IMR-90 (cell line): ENCODE measurements around the gene CPEB3. TPM values are rescaled to one million over a fixed set of nuclear protein-coding genes. Genes with fewer than 3 reads are reported as not detected.

Source experiments
- ATAC-seq: fragments of 200-7000 bp; cut with Tn5 transposase; 2 replicates; pipeline ENCODE4 v1.9.1; 2020; ENCODE audit warnings: low read depth, mild to moderate bottlenecking, moderate library complexity
- BruUV-seq: library from RNA; stranded (reverse); fragments of 400-500 nt; replicated peaks from 2 replicates; lab custom pipeline; 2021; lab: Mats Ljungman, UMichigan
- CTCF ChIA-PET: fragments of 300-600 bp; formaldehyde crosslinking; extraction: SDS; loops from one replicate; lab custom pipeline; 2021; ENCODE audit warnings: antibody characterized with exemption; lab: Yijun Ruan, JAX
- POLR2A ChIA-PET: fragments of 300-600 bp; sonication (Branson Sonifier 250); formaldehyde crosslinking; loops from one replicate; lab custom pipeline; 2022; ENCODE audit warnings: antibody characterized with exemption; ENCODE audit not compliant: unreplicated experiment; lab: Charles Lee
- DNase-seq: peaks from one replicate; pipeline ENCODE4 v3.0.0; 2013
- H2AFZ ChIP-seq: replicated peaks from 2 replicates; pipeline ENCODE3; 2013; ENCODE audit warnings: low read length, mild to moderate bottlenecking; ENCODE audit not compliant: poor library complexity
- H2AK5ac ChIP-seq: 2 replicates; pipeline ENCODE4 v1.6.1; 2013; ENCODE audit warnings: low read depth, low read length, inconsistent platforms
- H2AK9ac ChIP-seq: replicated peaks from 2 replicates; pipeline ENCODE3; 2013; ENCODE audit warnings: mild to moderate bottlenecking, low read depth, low read length, moderate library complexity; ENCODE audit not compliant: poor library complexity
- H2BK120ac ChIP-seq: 2 replicates; pipeline ENCODE4 v1.6.1; 2013; ENCODE audit warnings: low read depth, low read length, inconsistent platforms
- H2BK15ac ChIP-seq: 3 replicates; pipeline ENCODE4 v1.6.1; 2013; ENCODE audit warnings: low read depth, low read length, inconsistent platforms
- H2BK20ac ChIP-seq: 2 replicates; pipeline ENCODE4 v1.6.1; 2013; ENCODE audit warnings: low read depth, mild to moderate bottlenecking, inconsistent platforms, low read length, moderate library complexity
- H2BK5ac ChIP-seq: 2 replicates; pipeline ENCODE4 v1.6.1; 2013; ENCODE audit warnings: mild to moderate bottlenecking, low read depth, low read length, inconsistent platforms; ENCODE audit not compliant: poor library complexity, severe bottlenecking
- H3K14ac ChIP-seq: replicated peaks from 2 replicates; pipeline ENCODE4 v1.6.1; 2013; ENCODE audit warnings: low read depth, low read length, inconsistent platforms
- H3K18ac ChIP-seq: 2 replicates; pipeline ENCODE4 v1.6.1; 2013; ENCODE audit warnings: low read depth, low read length, control low read depth
- H3K23ac ChIP-seq: 2 replicates; pipeline ENCODE4 v1.6.1; 2013; ENCODE audit warnings: low read depth, low read length, inconsistent platforms
- H3K27ac ChIP-seq: 2 replicates; pipeline ENCODE4 v1.5.1; 2013; ENCODE audit warnings: mild to moderate bottlenecking, control low read depth, low read length; ENCODE audit not compliant: insufficient read depth
- H3K27me3 ChIP-seq: 2 replicates; pipeline ENCODE4 v1.6.1; 2013; ENCODE audit warnings: low read length; ENCODE audit not compliant: control insufficient read depth, insufficient read depth
- H3K36me3 ChIP-seq: 2 replicates; pipeline ENCODE4 v1.6.1; 2013; ENCODE audit warnings: low read length, mixed read lengths; ENCODE audit not compliant: control insufficient read depth, insufficient read depth
- H3K4ac ChIP-seq: 2 replicates; pipeline ENCODE4 v1.6.1; 2013; ENCODE audit warnings: low read depth, low read length, inconsistent platforms
- H3K4me1 ChIP-seq: 2 replicates; pipeline ENCODE4 v1.6.1; 2013; ENCODE audit warnings: low read length, mixed read lengths; ENCODE audit not compliant: control insufficient read depth, insufficient read depth
- H3K4me2 ChIP-seq: 2 replicates; pipeline ENCODE4 v1.6.1; 2013; ENCODE audit warnings: low read depth, mild to moderate bottlenecking, control low read depth, low read length, moderate library complexity
- H3K4me3 ChIP-seq: 2 replicates; pipeline ENCODE4 v1.5.1; 2013; ENCODE audit warnings: low read depth, mild to moderate bottlenecking, control low read depth, low read length, moderate library complexity; ENCODE audit not compliant: insufficient read depth
- H3K56ac ChIP-seq: 2 replicates; pipeline ENCODE4 v1.6.1; 2013; ENCODE audit warnings: low read length, inconsistent platforms; ENCODE audit not compliant: insufficient read depth; ENCODE audit errors: extremely low read depth
- H3K79me1 ChIP-seq, 2 experiments: 2 replicates each; pipeline ENCODE4 v1.6.1; 2013; ENCODE audit warnings: low read length in 2 of 2, inconsistent platforms in 1 of 2, low read depth in 1 of 2
- H3K9ac ChIP-seq: 2 replicates; pipeline ENCODE4 v1.6.1; 2013; ENCODE audit warnings: low read depth, low read length, control low read depth
- H3K9me1 ChIP-seq: 2 replicates; pipeline ENCODE4 v1.6.1; 2013; ENCODE audit warnings: low read length, inconsistent platforms; ENCODE audit not compliant: insufficient read depth
- H3K9me3 ChIP-seq: 2 replicates; pipeline ENCODE4 v1.6.1; 2013; ENCODE audit warnings: low read length; ENCODE audit not compliant: control insufficient read depth, insufficient read depth
- H4K20me1 ChIP-seq: 2 replicates; pipeline ENCODE4 v1.6.1; 2013; ENCODE audit warnings: low read length, inconsistent platforms; ENCODE audit not compliant: insufficient read depth
- H4K5ac ChIP-seq: 2 replicates; pipeline ENCODE4 v1.6.1; 2013; ENCODE audit warnings: mild to moderate bottlenecking, low read depth, low read length, control low read depth
- H4K8ac ChIP-seq, 2 experiments: 2 replicates each; pipeline ENCODE4 v1.6.1; 2013; ENCODE audit warnings: low read depth in 2 of 2, low read length in 2 of 2, control low read depth in 1 of 2, inconsistent platforms in 1 of 2
- H4K91ac ChIP-seq: 2 replicates; pipeline ENCODE4 v1.6.1; 2013; ENCODE audit warnings: low read depth, low read length, inconsistent platforms; ENCODE audit not compliant: insufficient read depth
- BHLHE40 ChIP-seq: fragments of 150-350 bp; IDR thresholded peaks from 2 replicates; pipeline ENCODE4 v1.6.1; 2016; ENCODE audit warnings: mild to moderate bottlenecking, low read depth, low read length
- CEBPB ChIP-seq: IDR thresholded peaks from 2 replicates; pipeline ENCODE4 v1.6.1; 2012; ENCODE audit warnings: low read depth, low read length, improper control_type of control experiment
- CHD1 ChIP-seq: IDR thresholded peaks from 2 replicates; pipeline ENCODE4 v1.6.1; 2012; ENCODE audit warnings: low read depth, low read length, improper control_type of control experiment
- CTCF ChIP-seq: conservative IDR thresholded peaks from 2 replicates; pipeline ENCODE4 v1.5.1; 2012; ENCODE audit warnings: mild to moderate bottlenecking, low read depth, low read length, improper control_type of control experiment
- FOS ChIP-seq: fragments of 150-350 bp; IDR thresholded peaks from 2 replicates; pipeline ENCODE4 v1.6.1; 2016; ENCODE audit warnings: low read depth, low read length
- MAFK ChIP-seq: IDR thresholded peaks from 2 replicates; pipeline ENCODE4 v1.6.1; 2012; ENCODE audit warnings: low read depth, low read length, improper control_type of control experiment
- MAZ ChIP-seq: IDR thresholded peaks from 2 replicates; pipeline ENCODE4 v1.6.1; 2012; ENCODE audit warnings: low read depth, mild to moderate bottlenecking, low read length, improper control_type of control experiment, moderate library complexity, borderline replicate concordance
- MXI1 ChIP-seq: IDR thresholded peaks from 2 replicates; pipeline ENCODE4 v1.6.1; 2012; ENCODE audit warnings: low read depth, mild to moderate bottlenecking, low read length, moderate library complexity, borderline replicate concordance
- NFE2L2 ChIP-seq: fragments of 150-350 bp; IDR thresholded peaks from 2 replicates; pipeline ENCODE4 v1.6.1; 2016; ENCODE audit warnings: low read depth, mild to moderate bottlenecking, low read length
- POLR2A ChIP-seq: IDR thresholded peaks from 2 replicates; pipeline ENCODE4 v1.6.1; 2012; ENCODE audit warnings: mild to moderate bottlenecking, low read depth, low read length
- RAD21 ChIP-seq: IDR thresholded peaks from 2 replicates; pipeline ENCODE4 v1.6.1; 2012; ENCODE audit warnings: low read length, improper control_type of control experiment
- RCOR1 ChIP-seq: IDR thresholded peaks from 2 replicates; pipeline ENCODE4 v1.6.1; 2012; ENCODE audit warnings: mild to moderate bottlenecking, low read length, improper control_type of control experiment; ENCODE audit not compliant: insufficient replicate concordance
- RFX5 ChIP-seq: IDR thresholded peaks from 2 replicates; pipeline ENCODE4 v1.8.0; 2012; ENCODE audit warnings: low read depth, mild to moderate bottlenecking, low read length, moderate library complexity
- SMC3 ChIP-seq: fragments of 150-350 bp; IDR thresholded peaks from 2 replicates; pipeline ENCODE4 v1.6.1; 2016; ENCODE audit warnings: low read depth, mild to moderate bottlenecking, antibody characterized with exemption, low read length, moderate library complexity
- USF2 ChIP-seq: fragments of 150-350 bp; IDR thresholded peaks from 2 replicates; pipeline ENCODE4 v1.6.1; 2017; ENCODE audit warnings: mild to moderate bottlenecking, antibody characterized with exemption, low read length, low read depth
- WGBS, 2 experiments: methylation state at CpG; one replicate each; pipeline versions ENCODE4 v1.1.5 to v1.1.7; 2013; ENCODE audit warnings: missing lambda C conversion rate in 2 of 2; ENCODE audit not compliant: insufficient read length in 1 of 2; ENCODE audit errors: extremely low coverage in 2 of 2; 5-methylcytosine and 5-hydroxymethylcytosine counted together
- dilution Hi-C: fragments of 300-500 bp; cut with HindIII; formaldehyde crosslinking; loops from one replicate; pipeline ENCODE4 v1.14.3; 2018; ENCODE audit warnings: low sequenced_read_pairs; ENCODE audit not compliant: unreplicated experiment
- in situ Hi-C: fragments of 300-500 bp; cut with MboI; formaldehyde crosslinking; loops from 3 replicates; pipeline ENCODE4 v1.14.3; 2019; ENCODE audit warnings: low sequenced_read_pairs, inconsistent platforms, mixed read lengths
- intact Hi-C: fragments of 100-400 bp; cut with micrococcal nuclease; formaldehyde crosslinking; loops from 2 replicates; pipeline ENCODE4 v1.10.0; 2022
- polyA plus RNA-seq, 3 experiments: library from polyadenylated mRNA; depleted of rRNA; stranded (reverse); fragments of >200 nt; gene quantifications; 2 replicates each; pipeline ENCODE4 v1.2.3, GENCODE V29; 2012; ENCODE audit warnings: low replicate concordance in 1 of 3
- total RNA-seq: library from RNA; depleted of rRNA; stranded (reverse); fragments of >200 nt; gene quantifications from 2 replicates; pipeline ENCODE4 v1.2.3, GENCODE V29; 2012

Gene CPEB3
- total and polyA plus RNA-seq, 2 of the 4 experiments (the other 2 are of a cell fraction) = 0.18 to 0.36 TPM

- Histone ChIP-seq H2AFZ (peak overlapping the region; percentile 98), H3K4ac (peak overlapping the region; percentile 75), H4K8ac (peak overlapping the region; percentile 10 to 71; a peak in 2 of 4 replicates), H2BK15ac (no peak overlapping the region), H2BK120ac (peak overlapping the region; percentile 75), H3K27ac (peak overlapping the region; percentile 66), H3K27me3 (no peaks in the 10 kb centered on the region), H2AK5ac (0 out of 2 replicates have a peak overlapping the region, but pooled peaks have one; percentile 20), H3K79me1 (peaks cover 14 to 38% of the 10 kb centered on the region in 2 experiments), H4K20me1 (peaks cover 20% of the 10 kb centered on the region), H3K4me2 (peak overlapping the region; percentile 69), H2AK9ac (peak overlapping the region; percentile 89), H2BK5ac (peak overlapping the region; percentile 63), H3K14ac (peak overlapping the region; percentile 41), H3K4me1 (peaks cover 5% of the 10 kb centered on the region), H3K18ac (no peak overlapping the region), H3K36me3 (peaks cover 3% of the 10 kb centered on the region; the same call in 1 of the 2 replicates), H3K9me3 (no peaks in the 10 kb centered on the region), H3K56ac (peak overlapping the region; percentile 32; the same call in 1 of the 2 replicates), H4K91ac (peak overlapping the region; percentile 82), H2BK20ac (no peak overlapping the region; the same call in 1 of the 2 replicates), H3K4me3 (peak overlapping the region; percentile 76), H3K23ac (peak overlapping the region; percentile 31; the same call in 1 of the 2 replicates), H3K9ac (peak overlapping the region; percentile 50), H4K5ac (no peak overlapping the region), H3K9me1 (no peaks in the 10 kb centered on the region)
- BruUV-seq = no TSS peak
- WGBS, 2 experiments = 13% methylated on average over 6 of the region's 33 CpGs; no CpG with 5 or more reads in 1 of the 2 experiments
- in situ Hi-C loops (no loop called here), dilution Hi-C loops (no loop called here), intact Hi-C loops (loop anchor here (1.0 to 5.0 kb wide), 3 partner anchors 50 to 188 kb away; no protein-coding TSS in a partner anchor)
- ChIA-PET POLR2A (no interaction called here), CTCF (interaction anchor here (1.0 to 1.6 kb wide), 2 partner anchors 8 to 23 kb away, joined by 3 to 4 read pairs; no protein-coding TSS in a partner anchor)
- DNase-seq (peak; percentile 49), ATAC-seq (peak; percentile 15)
- TF ChIP-seq RAD21 = peak; percentile 14; the same call in 1 of the 2 replicates
- TF ChIP-seq BHLHE40 = no peak
- TF ChIP-seq CHD1 = 0 out of 2 replicates have a peak, but pooled peaks have one; percentile 11
- no peak; the same call in 1 of the 2 replicates for TF ChIP-seq MAZ
- TF ChIP-seq RFX5 = no peak
- no peak for TF ChIP-seq USF2
- TF ChIP-seq NFE2L2 = no peak
- TF ChIP-seq CTCF = no peak
- no peak for TF ChIP-seq RCOR1
- TF ChIP-seq CEBPB = no peak
- TF ChIP-seq FOS = no peak
- TF ChIP-seq POLR2A = no peak
- no peak for TF ChIP-seq SMC3
- TF ChIP-seq MXI1 = peak; percentile 23; the same call in 1 of the 2 replicates
- peak; percentile 22; the same call in 1 of the 2 replicates for TF ChIP-seq MAFK
Observed at GRCh38 chr10:92290076-92290836, 622 bp downstream of the CPEB3 start.
